ENCODE measurements around the gene SOX8. TPM values are rescaled to one million over a fixed set of nuclear protein-coding genes. Genes with fewer than 3 reads are reported as not detected.

The SOX8 gene
- total and polyA plus RNA-seq, 10 of the 15 experiments (the other 5 are each of a cell fraction or from before 2014, with no cell fraction given): not detected

DNA sequence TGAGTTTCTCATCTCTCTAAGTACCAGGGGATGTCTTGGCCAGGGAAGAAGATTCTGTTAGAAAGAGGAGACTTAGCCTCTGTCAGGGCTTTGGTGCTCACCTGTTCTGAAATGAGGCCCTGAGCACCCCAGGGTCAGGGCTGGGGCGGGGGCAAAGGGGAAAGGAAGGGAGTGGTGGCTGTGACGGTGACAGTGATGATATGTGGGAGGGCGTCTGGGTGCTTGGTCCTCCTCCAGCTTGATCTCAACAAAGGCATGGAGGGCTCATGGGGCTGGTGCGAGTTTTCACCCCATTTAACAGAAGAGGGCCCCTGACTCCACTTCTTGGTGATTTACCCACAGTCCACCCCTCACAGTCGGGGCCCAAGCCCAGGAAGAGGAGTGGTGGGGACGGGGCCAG, 15.1 kb downstream of the SOX8 start (continued):
- TF ChIP-seq, protein P1, sequence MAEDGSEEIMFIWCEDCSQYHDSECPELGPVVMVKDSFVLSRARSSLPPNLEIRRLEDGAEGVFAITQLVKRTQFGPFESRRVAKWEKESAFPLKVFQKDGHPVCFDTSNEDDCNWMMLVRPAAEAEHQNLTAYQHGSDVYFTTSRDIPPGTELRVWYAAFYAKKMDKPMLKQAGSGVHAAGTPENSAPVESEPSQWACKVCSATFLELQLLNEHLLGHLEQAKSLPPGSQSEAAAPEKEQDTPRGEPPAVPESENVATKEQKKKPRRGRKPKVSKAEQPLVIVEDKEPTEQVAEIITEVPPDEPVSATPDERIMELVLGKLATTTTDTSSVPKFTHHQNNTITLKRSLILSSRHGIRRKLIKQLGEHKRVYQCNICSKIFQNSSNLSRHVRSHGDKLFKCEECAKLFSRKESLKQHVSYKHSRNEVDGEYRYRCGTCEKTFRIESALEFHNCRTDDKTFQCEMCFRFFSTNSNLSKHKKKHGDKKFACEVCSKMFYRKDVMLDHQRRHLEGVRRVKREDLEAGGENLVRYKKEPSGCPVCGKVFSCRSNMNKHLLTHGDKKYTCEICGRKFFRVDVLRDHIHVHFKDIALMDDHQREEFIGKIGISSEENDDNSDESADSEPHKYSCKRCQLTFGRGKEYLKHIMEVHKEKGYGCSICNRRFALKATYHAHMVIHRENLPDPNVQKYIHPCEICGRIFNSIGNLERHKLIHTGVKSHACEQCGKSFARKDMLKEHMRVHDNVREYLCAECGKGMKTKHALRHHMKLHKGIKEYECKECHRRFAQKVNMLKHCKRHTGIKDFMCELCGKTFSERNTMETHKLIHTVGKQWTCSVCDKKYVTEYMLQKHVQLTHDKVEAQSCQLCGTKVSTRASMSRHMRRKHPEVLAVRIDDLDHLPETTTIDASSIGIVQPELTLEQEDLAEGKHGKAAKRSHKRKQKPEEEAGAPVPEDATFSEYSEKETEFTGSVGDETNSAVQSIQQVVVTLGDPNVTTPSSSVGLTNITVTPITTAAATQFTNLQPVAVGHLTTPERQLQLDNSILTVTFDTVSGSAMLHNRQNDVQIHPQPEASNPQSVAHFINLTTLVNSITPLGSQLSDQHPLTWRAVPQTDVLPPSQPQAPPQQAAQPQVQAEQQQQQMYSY (CRISPR knock-in tag; IDR thresholded peaks at IDR 0.05): no peak

DNA sequence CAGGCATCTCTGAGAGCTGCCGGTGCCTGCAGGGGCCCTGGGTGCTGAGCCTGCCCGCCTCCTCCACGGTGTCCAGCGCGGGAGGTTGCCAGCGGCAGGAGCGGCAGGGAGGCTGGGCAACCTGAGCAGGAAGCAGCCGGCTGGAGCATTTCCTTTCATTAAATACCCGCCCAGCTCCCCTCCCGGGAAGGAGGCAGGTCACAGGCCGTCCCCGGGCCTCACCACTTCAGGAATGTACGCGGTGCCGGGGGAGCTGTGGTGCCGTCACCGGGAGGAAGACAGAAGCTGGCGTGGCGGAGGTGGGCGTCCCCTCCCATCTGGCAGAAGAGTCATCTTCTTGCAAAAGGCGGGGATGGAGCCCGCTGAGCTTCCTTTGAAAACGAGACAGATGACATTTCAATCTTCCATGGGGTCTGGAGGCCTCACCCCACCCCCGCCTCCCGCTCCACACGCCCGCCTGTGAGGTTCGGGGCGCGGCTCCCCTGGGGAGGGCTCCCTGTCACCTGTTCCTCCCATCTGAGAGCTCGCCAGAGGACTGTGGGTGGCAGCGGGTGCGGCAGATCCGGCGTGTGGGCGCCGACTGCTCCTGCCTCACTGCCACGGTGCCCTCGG, 16.0 kb downstream of the SOX8 start:
- no peak for FAIRE-seq
- H4K20me1 ChIP-seq (ENCODE audit: control insufficient read depth, insufficient read depth): no peaks in the 10 kb centered on the region
- BruUV-seq (replicated peaks): no TSS peak
- no peak overlapping the region for H3K27ac ChIP-seq (ENCODE audit: control insufficient read depth, insufficient read depth)
- DNase-seq (ENCODE audit: low read depth, low spot score): no peak
- CTCF ChIA-PET: no interaction called here
- H3K9ac ChIP-seq (ENCODE audit: control insufficient read depth, insufficient read depth, low read length): no peak overlapping the region
- H3K4me2 ChIP-seq (ENCODE audit: control insufficient read depth, insufficient read depth): no peak overlapping the region
- intact Hi-C loops (cut with micrococcal nuclease; ENCODE audit: unreplicated experiment): no loop called here
- no peaks in the 10 kb centered on the region for H3K36me3 ChIP-seq (ENCODE audit: control insufficient read depth in 2 of 2, insufficient read depth in 2 of 2, low read length in 1 of 2)
- ATAC-seq: no peak
- H3K27me3 ChIP-seq (replicated peaks in 1 of 2; ENCODE audit: control insufficient read depth in 2 of 2, insufficient read depth in 2 of 2, low read length in 1 of 2): peaks cover 0 to 3% of the 10 kb centered on the region in 2 experiments; a peak in 2 of 4 replicates
- H3K4me1 ChIP-seq (ENCODE audit: control insufficient read depth, insufficient read depth, low read length): no peaks in the 10 kb centered on the region
- H2AFZ ChIP-seq (ENCODE audit: control insufficient read depth, low read depth, low read length): no peak overlapping the region
- RAD21 ChIA-PET (ENCODE audit: unreplicated experiment): no interaction called here
- SMC1A ChIA-PET (ENCODE audit: uncharacterized antibody, unreplicated experiment): no interaction called here
- WGBS (ENCODE audit: insufficient coverage, insufficient replicate concordance, low lambda C conversion rate, missing lambda C conversion rate): 1% methylated on average over 38 of the region's 39 CpGs
- H3K9me3 ChIP-seq (replicated peaks; ENCODE audit: control insufficient read depth, insufficient read depth, low read length): no peaks in the 10 kb centered on the region
- TF ChIP-seq TCF3 (IDR thresholded peaks at IDR 0.05; ENCODE audit: borderline replicate concordance, insufficient read depth, low read depth, low read length): no peak
- TF ChIP-seq ZNF384 (IDR thresholded peaks at IDR 0.05; ENCODE audit: borderline replicate concordance, low read depth, low read length): no peak
- no peak for TF ChIP-seq CREM (IDR thresholded peaks at IDR 0.05; ENCODE audit: low read depth)
- no peak for TF ChIP-seq BRCA1 (IDR thresholded peaks at IDR 0.05; ENCODE audit: low read depth, low read length)
- no peak for TF ChIP-seq JUND (IDR thresholded peaks at IDR 0.05; ENCODE audit: low read depth, low read length)
- TF ChIP-seq, protein P2, sequence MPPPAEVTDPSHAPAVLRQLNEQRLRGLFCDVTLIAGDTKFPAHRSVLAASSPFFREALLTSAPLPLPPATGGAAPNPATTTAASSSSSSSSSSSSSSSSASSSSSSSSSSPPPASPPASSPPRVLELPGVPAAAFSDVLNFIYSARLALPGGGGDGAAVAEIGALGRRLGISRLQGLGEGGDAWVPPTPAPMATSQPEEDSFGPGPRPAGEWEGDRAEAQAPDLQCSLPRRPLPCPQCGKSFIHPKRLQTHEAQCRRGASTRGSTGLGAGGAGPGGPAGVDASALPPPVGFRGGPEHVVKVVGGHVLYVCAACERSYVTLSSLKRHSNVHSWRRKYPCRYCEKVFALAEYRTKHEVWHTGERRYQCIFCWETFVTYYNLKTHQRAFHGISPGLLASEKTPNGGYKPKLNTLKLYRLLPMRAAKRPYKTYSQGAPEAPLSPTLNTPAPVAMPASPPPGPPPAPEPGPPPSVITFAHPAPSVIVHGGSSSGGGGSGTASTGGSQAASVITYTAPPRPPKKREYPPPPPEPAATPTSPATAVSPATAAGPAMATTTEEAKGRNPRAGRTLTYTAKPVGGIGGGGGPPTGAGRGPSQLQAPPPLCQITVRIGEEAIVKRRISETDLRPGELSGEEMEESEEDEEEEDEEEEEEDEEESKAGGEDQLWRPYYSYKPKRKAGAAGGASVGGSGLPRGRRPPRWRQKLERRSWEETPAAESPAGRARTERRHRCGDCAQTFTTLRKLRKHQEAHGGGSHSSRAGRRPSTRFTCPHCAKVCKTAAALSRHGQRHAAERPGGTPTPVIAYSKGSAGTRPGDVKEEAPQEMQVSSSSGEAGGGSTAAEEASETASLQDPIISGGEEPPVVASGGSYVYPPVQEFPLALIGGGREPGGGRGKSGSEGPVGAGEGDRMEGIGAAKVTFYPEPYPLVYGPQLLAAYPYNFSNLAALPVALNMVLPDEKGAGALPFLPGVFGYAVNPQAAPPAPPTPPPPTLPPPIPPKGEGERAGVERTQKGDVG (CRISPR knock-in tag; IDR thresholded peaks at IDR 0.05): no peak
- TF ChIP-seq ZNF274 (IDR thresholded peaks at IDR 0.05; ENCODE audit: insufficient read depth, insufficient read length): no peak
- no peak for TF ChIP-seq MYC (IDR thresholded peaks at IDR 0.05; ENCODE audit: insufficient read depth, insufficient read length, insufficient replicate concordance, low read length, severe bottlenecking)
- no peaks in the 10 kb centered on the region for H3K79me2 ChIP-seq (ENCODE audit: control insufficient read depth, insufficient read depth, low read length)
- in situ Hi-C loops (cut with MboI): no loop called here
- no peak overlapping the region for H3K4me3 ChIP-seq
- POLR2A ChIA-PET: no interaction called here

All from GM12878 (cell line).